ENCODE results near the gene CRHR2.

GRCh38 chr7:30690011-30690410, 7.8 kb upstream of the CRHR2 start:
- no peak for TF ChIP-seq ZNF274 (CRISPR knock-in tag; IDR thresholded peaks at IDR 0.05)
- no peak for TF ChIP-seq TAF1 (CRISPR knock-in tag; IDR thresholded peaks at IDR 0.05)
- TF ChIP-seq ZNF777 (CRISPR knock-in tag; IDR thresholded peaks at IDR 0.05): no peak
- no peak for TF ChIP-seq CTCF (CRISPR knock-in tag; IDR thresholded peaks at IDR 0.05)
- no peak for TF ChIP-seq ZNF609 (CRISPR knock-in tag; IDR thresholded peaks at IDR 0.05; ENCODE audit: borderline replicate concordance)
- no peak for TF ChIP-seq MYC (CRISPR knock-in tag; IDR thresholded peaks at IDR 0.05; ENCODE audit: borderline replicate concordance)
- no peak for TF ChIP-seq SNAPC4 (CRISPR knock-in tag; IDR thresholded peaks at IDR 0.05)
- no peak for TF ChIP-seq POLR2A (IDR thresholded peaks at IDR 0.05; ENCODE audit: insufficient read depth in 1 of 2, low read depth in 2 of 2, low read length in 2 of 2)
- no peak for TF ChIP-seq E2F5 (CRISPR knock-in tag; conservative IDR thresholded peaks at IDR 0.05)
- no peak for TF ChIP-seq ZNF24 (IDR thresholded peaks at IDR 0.05)
- TF ChIP-seq SP1 (IDR thresholded peaks at IDR 0.05): no peak
- no peak for TF ChIP-seq SP1 (CRISPR knock-in tag; IDR thresholded peaks at IDR 0.05)
- no peak for TF ChIP-seq TEAD2 (CRISPR knock-in tag; IDR thresholded peaks at IDR 0.05)
